Stimulated activated CD8-positive, alpha-beta memory T cell treated with anti-CD3 and anti-CD28 coated beads, Interleukin-4, amount 100 ng/mL, for 1 hour (primary cell): Measurements from ENCODE around the gene RALGDS.
A peak's percentile ranks its signal among the peaks of the same experiment; 100 is the strongest.
"Not testable (repeated sequence)": the region's sequence is repeated elsewhere in the genome, so short reads cannot be mapped to it uniquely, and the experiment has no call there.

Experiments used
- DNase-seq, 2 donors: peaks; one replicate each; pipeline ENCODE4 v3.0.0-alpha.2; 2020; ENCODE audit warnings: low read depth in 2 of 2, low spot score in 1 of 2

Gene RALGDS

DNA sequence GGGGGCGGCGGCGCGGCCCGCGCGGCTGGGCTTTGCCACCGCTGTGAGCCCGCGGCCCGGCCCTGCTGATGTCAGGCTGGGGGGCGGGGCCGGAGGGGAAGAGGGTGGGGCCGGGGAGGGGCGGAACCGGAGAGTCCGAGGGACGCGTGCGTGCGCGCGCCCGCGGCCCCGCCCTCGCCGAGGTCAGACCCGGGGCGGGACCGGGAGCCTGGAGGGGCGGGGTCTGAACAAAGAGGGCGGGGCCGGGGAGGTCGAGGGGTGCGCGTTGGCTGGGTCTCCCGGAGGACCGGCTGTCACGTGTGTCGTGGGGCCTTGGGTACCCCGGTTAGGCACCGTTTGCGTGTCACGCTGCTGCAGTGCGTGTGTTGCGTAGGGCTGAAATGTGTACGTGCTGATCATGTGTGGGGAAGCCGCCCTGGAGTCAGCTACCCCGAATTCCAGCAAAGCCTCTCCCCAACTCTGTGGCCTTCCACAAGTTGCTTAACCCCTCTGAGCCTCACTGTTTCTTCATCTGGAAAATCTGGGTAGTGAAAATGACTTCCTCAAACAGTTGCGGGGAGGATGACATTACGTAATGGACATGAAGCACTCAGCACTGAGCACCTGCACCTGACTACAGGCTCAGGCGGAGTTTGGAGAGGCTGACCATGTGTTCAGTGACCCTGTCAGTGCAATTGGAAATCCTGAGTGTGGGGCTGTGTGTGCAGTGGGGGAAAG lies at the start of gene RALGDS:
TSS of gene RALGDS (minus strand) at position 43 of the 717 bp plus-strand sequence. CDS start 86 bp downstream, outside the sequence.
- DNase-seq = peak; percentile 77 to 83

DNA sequence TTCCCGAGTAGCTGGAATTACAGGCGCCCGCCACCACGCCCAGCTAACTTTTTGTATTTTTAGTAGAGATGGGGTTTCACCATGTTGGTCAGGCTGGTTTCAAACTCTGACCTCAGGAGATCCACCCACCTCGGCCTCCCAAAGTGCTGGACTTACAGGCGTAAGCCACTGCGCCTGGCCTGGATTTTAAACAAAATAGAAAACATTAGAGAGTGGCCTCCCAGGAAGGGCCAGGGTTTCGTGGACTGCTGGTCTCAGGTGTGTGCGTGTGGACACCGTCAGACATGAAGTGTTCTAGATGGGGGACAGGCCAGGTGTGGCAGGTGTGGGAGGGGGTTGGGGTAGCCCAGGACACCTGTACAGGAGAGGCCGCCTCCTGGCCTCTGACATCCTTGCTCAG lies 49.7 kb upstream of the RALGDS start:
- DNase-seq = no peak

DNA sequence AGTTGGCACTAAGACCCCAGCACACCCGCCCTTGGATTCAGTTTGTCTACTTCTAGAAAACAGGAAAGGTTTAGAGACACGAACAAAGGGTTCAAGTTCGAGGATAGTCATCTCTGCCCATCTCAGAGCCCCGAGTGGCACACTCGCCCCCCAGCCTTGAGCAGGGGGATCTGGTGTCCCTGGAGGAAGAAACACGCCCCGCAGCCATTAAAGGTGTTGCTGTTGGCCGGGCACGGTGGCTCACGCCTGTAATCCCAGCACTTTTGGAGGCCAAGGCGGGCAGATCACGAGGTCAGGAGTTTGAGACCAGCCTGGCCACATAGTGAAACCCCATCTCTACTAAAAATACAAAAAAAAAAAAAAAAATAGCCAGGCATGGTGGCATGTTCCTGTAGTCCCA lies 48.6 kb upstream of the RALGDS start:
- DNase-seq = not testable (repeated sequence)

DNA sequence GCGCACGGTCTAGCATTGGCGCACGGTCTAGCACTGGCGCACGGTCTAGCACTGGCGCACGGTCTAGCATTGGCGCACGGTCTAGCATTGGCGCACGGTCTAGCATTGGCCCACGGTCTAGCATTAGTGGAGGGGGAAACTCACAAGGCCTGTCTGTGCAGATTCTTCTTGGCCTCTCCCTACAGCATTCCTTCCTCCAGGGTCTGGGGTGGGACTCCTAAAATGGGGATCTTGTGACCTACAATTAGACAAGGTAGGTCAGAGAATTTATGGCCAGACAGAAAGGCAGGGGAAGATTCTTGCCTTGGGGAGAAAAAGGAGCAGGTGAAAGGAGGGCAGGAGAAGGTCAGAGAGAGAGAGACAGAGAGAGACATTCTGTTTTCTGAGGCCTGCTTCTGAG lies 48.1 kb upstream of the RALGDS start:
- no peak for DNase-seq

DNA sequence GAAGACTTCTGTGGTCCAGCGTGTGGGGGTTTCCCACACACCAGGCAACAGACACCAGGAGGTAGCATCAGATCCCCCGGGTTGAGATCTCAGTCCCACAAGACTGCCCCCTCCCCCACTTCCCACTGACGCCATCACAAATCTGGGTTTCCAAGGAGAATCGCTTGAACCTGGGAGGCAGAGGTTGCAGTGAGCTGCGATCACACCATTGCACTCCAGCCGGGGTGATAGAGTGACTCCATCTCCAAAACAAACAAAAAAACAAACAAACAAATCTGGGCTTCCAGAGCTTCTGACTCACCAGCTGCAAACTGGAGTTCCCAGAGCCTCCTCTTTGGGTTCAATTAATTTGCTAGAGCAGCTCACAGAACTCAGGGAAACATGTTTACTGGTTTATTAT lies 47.4 kb upstream of the RALGDS start:
- no peak for DNase-seq

DNA sequence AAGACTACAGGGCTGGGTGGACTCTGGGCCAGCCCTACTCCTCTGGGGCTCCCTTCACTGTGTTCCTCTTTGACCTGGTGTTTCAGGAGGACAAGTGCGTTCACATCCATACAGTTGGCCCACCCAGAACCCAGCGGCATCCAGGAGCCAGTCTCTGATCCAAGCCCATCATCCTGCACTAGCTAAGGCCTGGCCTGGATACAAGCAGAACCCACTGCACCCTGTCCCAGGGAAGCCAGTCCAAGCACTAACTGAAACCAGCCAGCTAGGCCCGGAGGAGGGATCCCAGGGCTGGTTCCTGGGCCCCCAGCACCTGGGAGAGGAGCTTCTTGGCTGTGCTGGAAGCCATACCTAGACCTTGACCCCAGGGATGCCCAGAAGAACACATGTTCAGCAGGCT lies 46.7 kb upstream of the RALGDS start:
- DNase-seq = no peak

DNA sequence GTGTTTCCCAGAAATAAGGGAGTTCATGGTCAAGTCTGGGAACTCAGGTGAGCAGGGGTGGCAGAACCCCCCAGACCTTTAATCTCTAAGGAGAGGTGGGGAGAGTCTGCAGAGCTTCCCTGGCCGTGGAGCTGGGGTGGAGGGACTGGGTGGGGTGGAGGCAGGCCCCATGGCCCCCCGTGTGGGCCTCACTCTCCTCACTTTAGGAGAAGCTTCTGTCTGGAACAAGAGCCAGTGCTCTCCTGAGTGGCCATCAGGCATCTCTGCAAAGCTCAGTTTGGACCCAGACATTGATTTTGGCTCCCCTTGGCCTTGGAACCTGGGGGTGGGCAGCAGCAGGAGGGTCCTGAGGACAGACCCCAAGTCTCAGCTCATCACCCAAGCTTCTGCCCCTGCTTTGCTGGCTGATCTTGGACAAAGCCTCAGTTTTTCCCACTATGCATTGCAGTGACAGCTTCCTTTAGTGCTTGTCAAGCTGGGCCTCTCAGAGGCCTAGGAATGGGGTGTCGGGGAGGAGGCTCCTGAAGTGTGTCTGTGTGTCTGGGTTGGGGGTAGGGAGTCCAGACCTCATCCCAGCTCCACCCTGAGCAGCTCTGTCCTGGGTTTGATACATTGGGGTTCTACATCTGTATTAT lies 46.2 kb upstream of the RALGDS start:
- DNase-seq = no peak

DNA sequence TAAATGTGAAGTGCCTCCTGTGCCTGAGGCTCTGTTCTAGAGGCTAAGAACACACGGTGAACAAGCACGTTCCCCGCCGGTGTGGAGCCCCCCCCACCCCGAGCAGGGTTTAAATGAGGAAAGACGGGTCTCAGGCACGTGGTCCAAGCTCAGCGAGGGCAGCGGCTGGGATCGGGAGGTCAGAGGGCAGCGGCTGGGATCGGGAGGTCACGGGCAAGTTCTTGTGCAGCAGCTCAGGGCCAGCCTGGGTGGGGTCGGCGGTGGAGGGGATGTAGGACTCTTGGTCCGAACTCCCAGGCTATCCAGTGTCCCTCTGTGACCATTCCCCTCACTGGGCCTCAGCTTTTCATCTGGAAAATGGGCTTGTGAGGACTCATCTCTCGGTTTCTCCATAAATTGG lies 45.4 kb upstream of the RALGDS start:
- DNase-seq = no peak

DNA sequence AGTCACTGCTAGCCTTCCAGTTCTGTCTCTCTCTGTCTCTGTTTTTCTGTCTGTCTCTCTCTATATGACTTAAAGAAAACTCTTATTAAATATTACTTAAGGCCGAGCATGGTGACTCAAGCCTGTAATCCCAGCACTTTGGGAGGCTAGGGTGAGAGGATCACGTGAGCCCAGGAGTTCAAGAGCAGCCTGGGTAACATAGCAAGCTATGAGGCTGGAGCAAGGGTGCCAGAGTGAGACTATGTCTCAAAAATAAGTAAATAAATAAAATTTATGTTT lies 44.4 kb upstream of the RALGDS start:
- no peak for DNase-seq

DNA sequence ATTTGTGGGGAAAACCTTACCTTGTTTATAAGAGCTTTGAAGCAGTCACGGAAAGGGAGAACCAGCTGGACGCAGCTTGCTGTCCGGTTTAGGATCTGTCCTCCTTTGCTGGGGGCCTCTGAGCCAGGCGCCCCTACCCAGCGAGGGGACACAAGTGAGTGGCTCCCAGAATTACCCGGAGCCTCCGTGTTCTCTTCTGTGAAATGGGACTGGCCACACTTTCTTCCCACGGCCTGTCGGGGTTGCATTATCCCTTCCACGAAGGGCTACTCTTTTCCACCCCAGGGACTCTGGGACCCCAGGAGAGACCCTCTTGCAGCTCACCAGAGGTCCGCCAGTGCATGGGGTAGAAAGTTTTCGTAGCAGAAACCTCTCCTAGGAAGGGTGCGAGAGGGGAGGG lies 43.2 kb upstream of the RALGDS start:
- DNase-seq = no peak

DNA sequence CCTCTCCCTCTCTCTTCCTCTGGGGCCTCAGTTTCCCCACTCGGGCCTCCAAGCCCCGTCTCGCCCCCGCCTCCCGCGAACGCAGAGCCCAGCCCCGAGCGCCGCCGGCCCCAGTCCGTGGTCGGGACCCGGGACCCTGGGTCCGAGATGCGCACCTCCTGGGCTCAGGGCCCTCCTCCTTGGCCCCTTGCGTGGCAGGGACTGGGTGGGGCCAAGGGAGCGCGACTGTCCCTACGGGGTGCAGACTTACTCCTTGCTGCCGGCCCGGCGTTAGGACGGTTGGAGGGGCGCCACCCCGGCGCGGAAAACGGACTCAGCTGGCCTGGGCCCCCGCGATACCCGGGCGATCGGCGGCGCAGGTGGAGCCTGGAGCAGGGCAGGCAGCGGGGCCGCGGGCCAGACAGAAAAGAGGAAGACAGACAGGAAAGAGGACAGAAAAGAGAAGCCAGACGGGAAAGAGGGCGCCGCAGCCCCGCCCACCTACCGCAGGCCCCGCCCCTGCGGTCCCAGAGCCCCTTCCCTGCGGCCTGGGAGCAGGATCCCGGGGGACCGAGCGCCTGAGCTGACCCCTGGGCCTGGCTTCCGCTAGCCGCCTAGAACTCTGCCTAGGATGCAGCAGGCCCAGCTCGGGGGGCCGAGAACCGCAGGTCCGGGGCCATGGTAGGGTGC lies 42.6 kb upstream of the RALGDS start, which contains the start of gene GBGT1:
TSS of gene GBGT1 (minus strand) at position 411 of the 669 bp plus-strand sequence. CDS start 1,502 bp downstream, outside the sequence.
- DNase-seq = no peak

DNA sequence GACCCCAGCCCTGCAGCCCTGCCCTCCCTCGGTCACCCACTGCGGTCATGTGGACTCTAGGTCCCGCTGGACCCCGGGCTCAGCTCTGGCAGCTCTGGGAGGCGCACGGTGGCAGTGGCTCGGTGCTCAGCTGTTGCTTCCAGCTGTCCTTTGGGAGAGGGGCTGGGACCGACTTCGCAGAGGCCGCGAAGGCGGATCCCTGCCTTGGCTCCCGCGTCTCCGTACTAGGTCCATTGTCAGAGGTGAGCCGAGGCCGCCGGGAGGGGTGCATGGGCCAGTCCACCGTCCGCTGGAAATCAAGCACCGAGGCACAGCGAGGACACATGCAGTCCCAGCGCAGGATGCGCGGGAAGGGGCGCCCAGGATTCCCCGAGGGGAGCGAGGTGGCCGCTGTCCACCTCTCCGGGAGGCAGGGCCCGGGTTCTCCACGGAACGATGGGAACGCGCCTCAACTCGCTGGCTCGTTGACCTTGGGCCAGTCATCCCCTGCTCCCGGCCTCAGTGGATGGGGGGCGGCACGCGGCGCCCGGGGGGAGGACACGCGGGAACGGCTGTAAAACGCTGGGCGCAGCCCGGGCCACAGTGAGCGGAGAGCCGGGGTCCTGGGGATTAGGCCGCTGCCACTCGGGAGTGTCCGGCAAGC lies 41.9 kb upstream of the RALGDS start:
- DNase-seq = no peak

DNA sequence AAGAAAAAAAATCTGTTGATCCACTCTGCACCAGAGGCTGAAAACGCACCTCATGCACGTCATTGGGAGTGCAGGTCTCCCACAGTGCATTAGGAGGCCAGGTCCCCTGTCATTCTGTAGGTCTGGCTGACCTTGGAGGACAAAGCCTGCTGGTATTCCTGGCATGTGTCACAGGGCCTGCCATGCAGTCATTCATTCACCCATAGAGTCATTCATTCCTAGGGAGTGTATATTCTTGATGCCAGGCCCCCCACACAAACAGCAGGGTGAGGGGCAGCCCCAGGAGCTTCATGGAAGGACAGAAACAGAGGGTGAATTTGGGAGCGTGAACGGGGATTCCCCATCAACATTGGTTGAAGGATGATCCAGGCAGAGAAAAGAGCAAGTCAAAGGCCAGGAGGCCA lies 40.5 kb upstream of the RALGDS start:
- DNase-seq = no peak

DNA sequence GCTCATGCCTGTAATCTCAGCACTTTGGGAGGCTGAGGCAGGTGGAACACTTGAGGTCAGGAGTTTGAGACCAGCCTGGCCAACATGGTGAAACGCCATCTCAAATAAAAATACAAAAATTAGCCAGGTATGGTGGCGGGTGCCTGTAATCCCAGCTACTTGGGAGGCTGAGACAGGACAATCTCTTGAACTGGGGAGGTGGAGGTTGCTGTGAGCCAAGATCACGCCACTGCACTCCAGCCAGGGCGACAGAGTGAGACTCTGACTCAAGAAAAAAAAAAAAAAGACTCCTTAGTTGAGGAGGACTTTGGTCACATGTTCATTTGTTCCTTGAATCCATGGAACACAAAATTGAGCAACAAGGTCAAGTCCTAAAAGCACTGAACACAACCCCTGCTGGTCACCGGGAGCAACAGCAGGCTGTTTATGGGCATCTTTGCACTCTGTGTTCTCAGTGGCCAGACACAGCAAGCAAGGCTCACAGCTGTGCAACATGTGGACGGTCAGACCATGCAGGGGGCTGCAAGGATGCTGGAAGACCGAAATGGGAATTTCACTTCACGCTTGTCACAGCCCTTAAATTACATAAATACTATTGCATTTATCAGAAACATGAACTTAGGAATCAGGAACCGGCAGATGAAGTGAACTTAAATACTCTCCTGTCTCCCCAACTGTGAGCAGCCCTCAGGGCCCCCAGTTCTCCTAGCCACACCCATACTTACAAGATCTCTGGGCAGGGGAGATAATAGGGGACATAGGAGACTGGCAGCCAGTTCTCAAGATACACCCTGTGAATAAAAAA lies 39.9 kb upstream of the RALGDS start:
- no peak for DNase-seq

DNA sequence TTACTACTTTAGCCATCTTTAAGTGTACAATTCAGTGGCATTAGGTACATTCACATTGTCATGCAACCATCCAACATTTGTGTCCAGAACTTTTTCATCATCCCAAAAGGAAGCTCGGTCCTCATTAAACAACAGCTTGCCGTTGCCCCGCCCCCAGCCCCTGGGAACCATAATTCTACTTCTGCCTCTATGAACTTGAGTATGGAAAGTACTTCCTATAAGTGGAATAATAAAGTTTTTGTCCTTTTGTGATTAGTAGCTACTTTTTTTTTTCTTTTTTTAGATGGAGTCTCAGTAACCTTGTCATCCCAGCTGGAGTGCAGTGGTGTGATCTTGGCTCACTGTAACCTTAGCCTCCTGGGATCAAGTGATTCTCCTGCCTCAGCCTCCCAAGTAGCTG lies 37.7 kb upstream of the RALGDS start:
- DNase-seq = no peak

DNA sequence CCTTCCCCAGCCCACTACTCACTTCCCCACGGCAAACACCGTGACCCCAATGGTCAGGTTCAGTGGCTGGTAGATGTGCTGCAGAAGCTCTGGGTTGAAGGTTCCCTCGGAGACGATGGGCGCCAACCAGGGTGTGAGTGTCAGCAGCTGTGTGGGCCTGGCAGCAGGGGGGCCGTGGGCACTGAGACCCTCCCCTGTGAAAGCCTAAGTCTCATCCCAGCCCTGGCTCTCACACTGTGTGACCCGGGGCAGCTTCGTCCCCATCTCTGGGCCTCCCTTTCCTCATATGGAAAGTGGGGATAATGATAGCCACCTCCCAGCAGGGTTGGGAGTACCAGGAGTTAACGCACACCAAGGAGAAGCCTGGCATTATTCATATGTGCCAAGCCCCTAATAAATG lies 34.1 kb upstream of the RALGDS start:
- no peak for DNase-seq

DNA sequence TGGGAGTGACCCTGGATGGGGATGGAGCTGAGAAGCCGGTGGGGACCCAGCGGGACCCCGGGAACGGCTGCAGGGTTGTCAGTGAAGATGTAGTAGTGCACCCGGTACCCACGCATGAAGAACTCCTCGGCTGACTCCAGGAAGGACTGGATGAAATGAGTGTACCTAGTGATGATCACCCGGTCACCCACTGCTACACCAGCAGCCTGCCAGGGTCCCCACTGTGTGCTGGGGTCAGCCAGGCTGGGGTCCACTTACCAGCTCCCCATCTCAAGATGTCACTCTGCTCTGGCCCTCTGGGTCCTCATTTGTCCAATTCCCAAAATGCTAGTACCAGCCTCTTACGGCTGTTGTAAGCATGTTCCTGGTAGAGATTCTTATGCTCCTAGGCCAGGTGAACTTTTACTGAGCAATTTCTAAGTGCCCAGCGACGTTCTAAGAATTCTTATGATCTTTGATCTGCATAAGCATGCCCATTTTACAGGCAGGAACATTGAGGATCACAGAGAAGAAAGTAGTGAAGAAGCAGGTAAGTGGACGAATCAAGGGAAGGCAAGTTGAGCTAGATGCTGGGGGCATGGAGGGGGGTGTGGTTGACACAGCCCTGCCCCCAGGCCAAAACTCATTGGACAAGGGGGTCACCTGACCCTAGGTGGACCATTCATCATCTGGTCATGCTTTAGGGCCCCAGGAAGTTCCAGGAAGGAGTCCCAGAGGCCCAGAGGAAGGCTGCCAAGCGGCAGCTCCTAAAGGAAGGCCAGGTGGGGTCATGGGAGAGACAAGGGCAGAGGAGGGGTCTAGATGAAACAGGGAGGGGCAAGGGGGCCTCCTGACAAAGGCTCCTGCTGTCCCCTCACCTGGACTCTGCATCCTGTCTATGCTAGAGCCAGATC lies 33.3 kb upstream of the RALGDS start:
- DNase-seq = no peak

DNA sequence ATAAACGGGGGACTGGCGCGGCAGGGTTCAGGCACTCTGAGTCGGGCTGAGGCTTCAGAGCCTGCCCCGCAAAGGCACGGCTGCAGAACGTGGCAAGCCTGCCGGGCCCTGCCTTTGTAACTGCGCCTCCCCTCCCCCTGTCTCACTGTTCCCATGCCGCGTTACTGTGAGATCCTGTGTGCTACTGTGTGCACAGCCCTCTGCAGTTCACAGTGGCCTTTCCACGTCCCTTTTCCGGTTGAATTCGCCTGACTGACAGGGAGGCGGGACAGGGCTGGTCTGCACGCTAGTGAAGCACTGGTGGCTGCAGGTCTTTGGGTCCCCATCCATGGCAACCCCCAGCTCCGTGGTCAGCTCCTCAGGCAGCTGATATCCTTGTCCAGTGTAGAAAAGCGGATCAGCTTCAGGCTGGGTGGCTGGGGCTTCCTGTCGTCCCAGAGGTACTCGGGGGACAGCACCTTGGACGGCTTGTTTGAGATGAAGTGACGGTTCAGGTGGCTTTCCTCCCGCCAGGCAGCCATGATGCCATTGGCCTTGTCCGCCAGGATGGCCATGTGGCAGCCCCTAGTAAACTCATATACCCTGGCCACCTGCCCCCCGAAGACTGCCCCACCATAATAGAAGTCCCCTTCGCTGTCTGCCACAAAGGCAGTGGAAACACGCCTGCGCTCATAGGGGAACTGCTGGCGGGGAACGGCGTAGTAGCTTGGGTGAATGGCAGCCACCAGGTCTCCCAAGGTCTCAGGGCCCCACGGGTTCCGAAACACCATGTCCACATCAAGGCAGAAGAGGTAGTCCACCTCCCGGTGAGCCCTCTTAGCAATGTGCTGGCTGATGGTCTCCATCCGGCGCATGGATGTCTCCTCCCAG lies 32.4 kb upstream of the RALGDS start:
- DNase-seq = no peak
